ENCODE results near the gene GOLIM4. TPM values are rescaled to one million over a fixed set of nuclear protein-coding genes. Genes with fewer than 3 reads are reported as not detected.
"Not testable (repeated sequence)": the region's sequence is repeated elsewhere in the genome, so short reads cannot be mapped to it uniquely, and the experiment has no call there.

Gene GOLIM4
- total RNA-seq, 2 donors from 2014 or later = 21.0 to 32.6 TPM

DNA sequence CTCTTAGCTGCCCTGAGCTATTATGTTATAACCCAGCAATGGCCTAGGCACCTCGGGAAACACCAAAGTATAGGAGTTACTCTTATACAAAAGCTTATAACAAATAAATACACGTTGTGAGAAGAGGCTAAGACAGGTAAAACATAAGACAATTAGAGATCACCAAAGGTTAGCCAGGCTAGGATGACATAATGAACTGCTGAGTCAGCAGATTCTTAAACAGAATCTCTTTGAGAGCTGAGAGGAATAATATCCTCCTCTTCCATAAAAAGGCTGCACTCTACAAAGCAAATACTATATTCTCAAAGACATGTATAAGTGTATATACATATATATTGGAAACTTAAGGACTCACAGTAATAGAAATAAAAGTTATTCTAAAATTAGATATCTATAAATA is 37.2 kb downstream of the GOLIM4 start:
- H3K4me3 ChIP-seq = no peak overlapping the region
- DNase-seq = no peak
- no peaks in the 10 kb centered on the region for H3K9me3 ChIP-seq
- no peaks in the 10 kb centered on the region for H3K27me3 ChIP-seq
- no peaks in the 10 kb centered on the region for H3K36me3 ChIP-seq (replicated peaks in 1 of 2; ENCODE audit: insufficient read depth in 1 of 2, low read depth in 2 of 2)
- intact Hi-C loops (cut with DNase I) = no loop called here
- no peak for TF ChIP-seq CTCF (IDR thresholded peaks at IDR 0.05)
- no peak for TF ChIP-seq POLR2A (IDR thresholded peaks at IDR 0.05)
- H3K27ac ChIP-seq = no peak overlapping the region
- no peak for ATAC-seq
- 80 to 81% methylated on average over 2 of the region's 2 CpGs for WGBS, 2 donors
- H3K4me1 ChIP-seq = peaks cover 12% of the 10 kb centered on the region

DNA sequence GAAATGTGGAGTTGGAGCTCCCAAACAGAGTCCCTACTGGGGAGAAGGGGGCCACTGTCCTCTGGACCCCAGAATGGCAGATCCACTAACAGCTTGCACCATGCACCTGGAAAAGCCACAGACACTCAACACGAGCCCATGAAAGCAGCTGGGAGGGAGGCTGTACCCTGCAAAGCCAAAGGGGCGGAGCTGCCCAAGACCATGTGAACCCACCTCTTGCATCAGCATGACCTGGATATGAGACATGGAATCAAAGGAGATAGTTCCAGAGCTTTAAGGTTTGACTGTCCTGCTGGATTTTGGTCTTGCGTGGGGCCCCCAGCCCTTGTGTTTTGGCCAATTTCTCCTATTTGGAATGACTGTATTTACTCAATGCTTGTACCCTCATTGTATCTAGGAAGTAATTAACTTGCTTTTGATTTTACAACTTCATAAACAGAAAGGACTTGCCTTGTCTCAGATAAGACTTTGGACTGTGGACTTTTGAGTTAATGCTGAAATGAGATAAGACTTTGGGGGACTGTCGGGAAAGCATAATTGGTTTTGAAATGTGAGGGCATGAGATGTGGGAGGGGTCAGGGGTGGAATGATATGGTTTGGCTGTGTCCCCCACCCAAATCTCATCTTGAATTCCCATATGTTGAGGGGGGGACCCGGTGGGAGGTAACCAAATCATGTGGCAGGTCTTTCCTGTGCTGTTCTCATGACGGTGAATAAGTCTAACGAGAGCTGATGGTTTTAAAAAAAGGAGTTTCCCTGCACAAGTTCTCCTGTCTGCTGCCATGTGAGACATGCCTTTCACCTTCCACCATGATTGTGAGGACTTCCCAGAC is 39.1 kb downstream of the GOLIM4 start:
- peaks cover 11% of the 10 kb centered on the region for H3K4me1 ChIP-seq
- intact Hi-C loops (cut with DNase I); H3K9me3 ChIP-seq; H3K4me3 ChIP-seq; ATAC-seq; H3K27me3 ChIP-seq; H3K36me3 ChIP-seq (replicated peaks in 1 of 2; ENCODE audit: insufficient read depth in 1 of 2, low read depth in 2 of 2); DNase-seq; H3K27ac ChIP-seq: not testable (repeated sequence)
- WGBS, 2 donors = 77 to 79% methylated on average over 7 of the region's 7 CpGs

DNA sequence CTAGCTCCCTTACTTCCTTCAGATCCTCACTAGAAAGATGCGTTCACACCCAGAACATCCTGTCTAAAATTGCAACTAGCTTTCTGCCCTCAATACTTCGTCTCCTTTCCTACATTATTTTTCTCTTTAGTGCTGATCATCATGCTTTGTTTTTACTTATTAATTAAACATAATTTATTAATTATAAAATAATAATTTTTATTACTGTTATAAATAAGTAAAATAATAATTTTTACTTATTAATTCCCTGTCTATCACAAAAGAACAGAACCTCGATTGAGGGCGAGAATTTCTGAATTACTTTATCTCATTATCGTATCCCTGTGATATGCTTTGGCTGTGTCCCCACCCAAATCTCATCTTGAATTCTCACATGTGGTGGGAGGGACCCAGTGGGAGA is 41.3 kb downstream of the GOLIM4 start:
- WGBS, 2 donors = 91 to 95% methylated on average over 5 of the region's 5 CpGs
- no peak for TF ChIP-seq POLR2A (IDR thresholded peaks at IDR 0.05)
- no peak for TF ChIP-seq CTCF (IDR thresholded peaks at IDR 0.05)
- Histone ChIP-seq H3K27ac (no peak overlapping the region), H3K4me3 (no peak overlapping the region), H3K9me3 (no peaks in the 10 kb centered on the region), H3K36me3 (replicated peaks in 1 of 2; ENCODE audit: insufficient read depth in 1 of 2, low read depth in 2 of 2) (no peaks in the 10 kb centered on the region), H3K4me1 (peaks cover 11% of the 10 kb centered on the region), H3K27me3 (no peaks in the 10 kb centered on the region)
- ATAC-seq = no peak
- intact Hi-C loops (cut with DNase I) = loop anchor here (5.0 kb wide), 1 partner anchor 108 kb away; no protein-coding TSS in a partner anchor
- DNase-seq = no peak

- TF ChIP-seq POLR2A (IDR thresholded peaks at IDR 0.05) (no peak), CTCF (IDR thresholded peaks at IDR 0.05) (peak in 1 of 7 experiments; percentile 20)
- ATAC-seq (no peak), DNase-seq (no peak)
- Histone ChIP-seq H3K4me3 (no peak overlapping the region), H3K9me3 (no peaks in the 10 kb centered on the region), H3K27ac (no peak overlapping the region), H3K27me3 (no peaks in the 10 kb centered on the region), H3K36me3 (replicated peaks in 1 of 2; ENCODE audit: insufficient read depth in 1 of 2, low read depth in 2 of 2) (no peaks in the 10 kb centered on the region), H3K4me1 (peaks cover 18% of the 10 kb centered on the region)
- WGBS, 2 donors = 51 to 55% methylated on average over 2 of the region's 2 CpGs
- intact Hi-C loops (cut with DNase I) = loop anchor here (5.0 kb wide), 1 partner anchor 109 kb away; no protein-coding TSS in a partner anchor
Observed at GRCh38 chr3:168053115-168053514, 42.6 kb downstream of the GOLIM4 start.

- 59 to 64% methylated on average over 2 of the region's 2 CpGs for whole genome bisulfite sequencing, 2 donors
- no peak for TF ChIP-seq POLR2A (IDR thresholded peaks at IDR 0.05)
- TF ChIP-seq CTCF (IDR thresholded peaks at IDR 0.05) = no peak
- DNase-seq (no peak), ATAC-seq (no peak)
- H3K4me1 ChIP-seq = peaks cover 18% of the 10 kb centered on the region
- H3K27me3 ChIP-seq = no peaks in the 10 kb centered on the region
- H3K9me3 ChIP-seq = no peaks in the 10 kb centered on the region
- H3K36me3 ChIP-seq (replicated peaks in 1 of 2; ENCODE audit: insufficient read depth in 1 of 2, low read depth in 2 of 2) = no peaks in the 10 kb centered on the region
- no peak overlapping the region for H3K4me3 ChIP-seq
- no peak overlapping the region for H3K27ac ChIP-seq
- intact Hi-C loops (cut with DNase I) = loop anchor here (5.0 kb wide), 1 partner anchor 110 kb away; no protein-coding TSS in a partner anchor
Observed at GRCh38 chr3:168052515-168052914, 43.2 kb downstream of the GOLIM4 start.

Measured in body of pancreas (tissue), 4 donors.